ENCODE data around the gene TEX19.

- TF ChIP-seq, protein P1, sequence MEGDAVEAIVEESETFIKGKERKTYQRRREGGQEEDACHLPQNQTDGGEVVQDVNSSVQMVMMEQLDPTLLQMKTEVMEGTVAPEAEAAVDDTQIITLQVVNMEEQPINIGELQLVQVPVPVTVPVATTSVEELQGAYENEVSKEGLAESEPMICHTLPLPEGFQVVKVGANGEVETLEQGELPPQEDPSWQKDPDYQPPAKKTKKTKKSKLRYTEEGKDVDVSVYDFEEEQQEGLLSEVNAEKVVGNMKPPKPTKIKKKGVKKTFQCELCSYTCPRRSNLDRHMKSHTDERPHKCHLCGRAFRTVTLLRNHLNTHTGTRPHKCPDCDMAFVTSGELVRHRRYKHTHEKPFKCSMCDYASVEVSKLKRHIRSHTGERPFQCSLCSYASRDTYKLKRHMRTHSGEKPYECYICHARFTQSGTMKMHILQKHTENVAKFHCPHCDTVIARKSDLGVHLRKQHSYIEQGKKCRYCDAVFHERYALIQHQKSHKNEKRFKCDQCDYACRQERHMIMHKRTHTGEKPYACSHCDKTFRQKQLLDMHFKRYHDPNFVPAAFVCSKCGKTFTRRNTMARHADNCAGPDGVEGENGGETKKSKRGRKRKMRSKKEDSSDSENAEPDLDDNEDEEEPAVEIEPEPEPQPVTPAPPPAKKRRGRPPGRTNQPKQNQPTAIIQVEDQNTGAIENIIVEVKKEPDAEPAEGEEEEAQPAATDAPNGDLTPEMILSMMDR (IDR thresholded peaks at IDR 0.05): no peak
- TF ChIP-seq, protein P2, sequence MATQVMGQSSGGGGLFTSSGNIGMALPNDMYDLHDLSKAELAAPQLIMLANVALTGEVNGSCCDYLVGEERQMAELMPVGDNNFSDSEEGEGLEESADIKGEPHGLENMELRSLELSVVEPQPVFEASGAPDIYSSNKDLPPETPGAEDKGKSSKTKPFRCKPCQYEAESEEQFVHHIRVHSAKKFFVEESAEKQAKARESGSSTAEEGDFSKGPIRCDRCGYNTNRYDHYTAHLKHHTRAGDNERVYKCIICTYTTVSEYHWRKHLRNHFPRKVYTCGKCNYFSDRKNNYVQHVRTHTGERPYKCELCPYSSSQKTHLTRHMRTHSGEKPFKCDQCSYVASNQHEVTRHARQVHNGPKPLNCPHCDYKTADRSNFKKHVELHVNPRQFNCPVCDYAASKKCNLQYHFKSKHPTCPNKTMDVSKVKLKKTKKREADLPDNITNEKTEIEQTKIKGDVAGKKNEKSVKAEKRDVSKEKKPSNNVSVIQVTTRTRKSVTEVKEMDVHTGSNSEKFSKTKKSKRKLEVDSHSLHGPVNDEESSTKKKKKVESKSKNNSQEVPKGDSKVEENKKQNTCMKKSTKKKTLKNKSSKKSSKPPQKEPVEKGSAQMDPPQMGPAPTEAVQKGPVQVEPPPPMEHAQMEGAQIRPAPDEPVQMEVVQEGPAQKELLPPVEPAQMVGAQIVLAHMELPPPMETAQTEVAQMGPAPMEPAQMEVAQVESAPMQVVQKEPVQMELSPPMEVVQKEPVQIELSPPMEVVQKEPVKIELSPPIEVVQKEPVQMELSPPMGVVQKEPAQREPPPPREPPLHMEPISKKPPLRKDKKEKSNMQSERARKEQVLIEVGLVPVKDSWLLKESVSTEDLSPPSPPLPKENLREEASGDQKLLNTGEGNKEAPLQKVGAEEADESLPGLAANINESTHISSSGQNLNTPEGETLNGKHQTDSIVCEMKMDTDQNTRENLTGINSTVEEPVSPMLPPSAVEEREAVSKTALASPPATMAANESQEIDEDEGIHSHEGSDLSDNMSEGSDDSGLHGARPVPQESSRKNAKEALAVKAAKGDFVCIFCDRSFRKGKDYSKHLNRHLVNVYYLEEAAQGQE (IDR thresholded peaks at IDR 0.05; ENCODE audit: insufficient read depth in 1 of 2, low read depth in 2 of 2, low read length in 1 of 2): no peak
- TF ChIP-seq POLR2AphosphoS5 (IDR thresholded peaks at IDR 0.05; ENCODE audit: low read depth, low read length) (no peak), SIN3A (IDR thresholded peaks at IDR 0.05; ENCODE audit: borderline replicate concordance, insufficient read depth, low read depth, low read length) (no peak), TCF7L2 (IDR thresholded peaks at IDR 0.05; ENCODE audit: low read depth, low read length) (no peak)
Observed at GRCh38 chr17:82402865-82403264, 43.8 kb downstream of the TEX19 start.
